ENCODE measurements around the gene ACBD6.
"Not testable (repeated sequence)": the region's sequence is repeated elsewhere in the genome, so short reads cannot be mapped to it uniquely, and the experiment has no call there.

Gene ACBD6

DNA sequence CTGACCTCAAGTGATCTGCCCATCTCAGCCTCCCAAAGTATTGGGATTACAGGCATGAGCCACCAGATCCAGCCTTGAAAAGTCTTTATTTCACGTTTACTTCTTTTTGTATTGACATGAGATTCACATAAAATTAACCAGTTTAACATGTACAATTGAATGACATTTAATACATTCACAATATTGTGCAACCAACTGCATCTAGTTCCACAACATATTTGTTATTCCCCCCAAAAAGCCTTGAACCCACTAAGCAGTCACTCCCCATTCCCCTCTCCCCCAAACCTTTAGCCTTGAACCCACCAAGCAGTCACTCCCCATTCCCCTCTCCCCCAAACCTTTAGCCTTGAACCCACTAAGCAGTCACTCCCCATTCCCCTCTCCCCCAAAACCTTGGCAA is 62.0 kb downstream of the ACBD6 start:
- Mint-ChIP-seq H3K27me3 (no peaks in the 10 kb centered on the region), H3K9me3 (peaks cover 15% of the 10 kb centered on the region), H3K4me1 (ENCODE audit: low read depth) (no peaks in the 10 kb centered on the region), H3K36me3 (ENCODE audit: low read depth) (peaks cover 22% of the 10 kb centered on the region), H3K4me3 (no peak overlapping the region), H3K27ac (no peak overlapping the region)
- intact Hi-C loops (cut with micrococcal nuclease), result no loop called here

DNA sequence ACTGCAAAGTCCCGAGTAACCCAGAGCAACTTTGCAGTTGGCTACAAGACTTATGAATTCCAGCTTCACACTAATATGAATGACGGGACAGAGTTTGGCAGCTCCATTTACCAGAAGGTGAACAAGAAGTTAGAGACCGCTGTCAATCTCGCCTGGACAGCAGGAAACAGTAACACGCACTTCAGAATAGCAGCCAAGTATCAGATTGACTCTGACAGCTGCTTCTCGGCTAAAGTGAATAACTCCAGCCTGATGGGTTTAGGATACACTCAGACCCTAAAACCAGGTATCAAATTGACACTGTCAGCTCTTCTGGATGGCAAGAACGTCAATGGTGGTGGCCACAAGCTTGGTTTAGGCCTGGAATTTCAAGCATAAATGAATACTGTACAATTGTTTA is 66.8 kb downstream of the ACBD6 start:
- H3K27ac Mint-ChIP-seq, result no peak overlapping the region
- no peak overlapping the region for H3K4me3 Mint-ChIP-seq
- intact Hi-C loops (cut with micrococcal nuclease), result no loop called here
- no peaks in the 10 kb centered on the region for H3K9me3 Mint-ChIP-seq
- H3K36me3 Mint-ChIP-seq (ENCODE audit: low read depth), result peaks cover 18% of the 10 kb centered on the region
- H3K27me3 Mint-ChIP-seq, result no peaks in the 10 kb centered on the region
- H3K4me1 Mint-ChIP-seq (ENCODE audit: low read depth), result no peaks in the 10 kb centered on the region

DNA sequence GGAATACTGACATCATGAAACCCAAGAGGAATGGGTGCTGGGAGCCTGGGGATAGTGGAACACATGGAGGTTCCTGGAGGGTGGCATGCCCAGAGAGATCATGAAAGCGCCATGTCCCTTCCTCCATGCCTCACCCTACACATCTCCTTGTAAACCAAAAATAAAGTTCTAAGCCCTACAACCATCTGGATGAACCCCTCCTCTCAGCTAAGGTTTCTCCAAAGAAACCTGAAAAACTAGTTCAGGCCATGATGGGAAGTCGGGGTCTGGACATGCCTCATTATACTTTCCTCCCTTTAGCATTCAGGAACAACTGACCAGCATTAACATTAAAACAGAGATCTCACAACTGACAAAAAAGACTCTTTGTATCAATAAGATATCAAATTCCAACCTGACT is 68.5 kb downstream of the ACBD6 start:
- Mint-ChIP-seq H3K4me3 (no peak overlapping the region), H3K9me3 (no peaks in the 10 kb centered on the region), H3K4me1 (ENCODE audit: low read depth) (peaks cover 5% of the 10 kb centered on the region), H3K36me3 (ENCODE audit: low read depth) (peaks cover 18% of the 10 kb centered on the region), H3K27me3 (no peaks in the 10 kb centered on the region), H3K27ac (no peak overlapping the region)
- intact Hi-C loops (cut with micrococcal nuclease), result no loop called here

GRCh38 chr1:180431683-180432082 is 70.7 kb downstream of the ACBD6 start:
- Mint-ChIP-seq H3K27me3 (no peaks in the 10 kb centered on the region), H3K27ac (no peak overlapping the region), H3K4me3 (no peak overlapping the region), H3K4me1 (ENCODE audit: low read depth) (peaks cover 12% of the 10 kb centered on the region), H3K36me3 (ENCODE audit: low read depth) (peaks cover 12% of the 10 kb centered on the region), H3K9me3 (no peaks in the 10 kb centered on the region)
- intact Hi-C loops (cut with micrococcal nuclease), result no loop called here

DNA sequence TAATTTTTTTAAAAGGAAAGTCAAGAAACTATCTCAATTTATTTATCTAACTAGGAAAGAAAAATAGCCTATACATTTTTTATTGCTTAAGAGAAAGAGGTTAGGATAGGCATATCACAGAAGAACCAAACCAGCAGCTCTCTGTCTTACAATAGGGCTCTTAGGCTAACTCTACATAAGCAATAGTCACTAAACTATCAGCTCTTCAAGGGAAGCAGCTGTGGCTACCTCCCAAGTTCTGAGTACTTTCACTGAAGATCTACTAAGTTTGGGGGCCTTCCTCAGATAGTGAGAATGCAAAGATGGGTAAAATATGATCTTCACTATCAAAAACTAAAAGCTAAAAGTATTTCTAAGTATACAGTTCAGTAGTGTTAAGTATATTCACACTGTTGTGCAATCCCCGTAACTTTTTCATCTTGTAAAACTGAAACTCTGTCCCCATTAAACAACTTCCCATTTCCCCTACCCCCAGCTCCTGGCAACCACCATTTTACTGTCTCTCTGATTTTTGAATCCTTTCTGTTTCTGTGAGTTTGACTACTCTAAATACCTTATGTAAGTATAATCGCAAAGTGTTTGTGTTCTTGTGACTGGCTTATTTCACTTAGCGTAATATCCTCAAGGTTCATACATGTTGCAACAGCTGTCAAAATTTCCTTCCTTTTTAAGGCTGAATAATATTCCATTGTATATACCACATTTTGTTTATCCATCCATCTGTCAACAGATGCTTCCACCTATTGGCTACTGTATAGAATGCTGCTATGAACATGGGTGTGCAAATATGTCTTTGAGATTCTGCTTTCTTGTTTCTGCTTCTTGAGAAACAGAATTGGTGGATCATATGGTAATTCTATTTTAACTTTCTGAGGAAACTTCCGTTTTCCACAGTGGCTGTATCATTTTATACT is 73.3 kb downstream of the ACBD6 start:
- H3K27ac Mint-ChIP-seq, result peak overlapping the region; percentile 73
- H3K9me3 Mint-ChIP-seq, result no peaks in the 10 kb centered on the region
- intact Hi-C loops (cut with micrococcal nuclease), result no loop called here
- H3K27me3 Mint-ChIP-seq, result no peaks in the 10 kb centered on the region
- peak overlapping the region; percentile 50 for H3K4me3 Mint-ChIP-seq
- no peaks in the 10 kb centered on the region for H3K36me3 Mint-ChIP-seq (ENCODE audit: low read depth)
- peaks cover 18% of the 10 kb centered on the region for H3K4me1 Mint-ChIP-seq (ENCODE audit: low read depth)

GRCh38 chr1:180425952-180426351 is 76.4 kb downstream of the ACBD6 start:
- no peak overlapping the region for H3K27ac Mint-ChIP-seq
- H3K4me1 Mint-ChIP-seq (ENCODE audit: low read depth), result peaks cover 18% of the 10 kb centered on the region
- H3K36me3 Mint-ChIP-seq (ENCODE audit: low read depth), result peaks cover 17% of the 10 kb centered on the region
- intact Hi-C loops (cut with micrococcal nuclease), result no loop called here
- no peaks in the 10 kb centered on the region for H3K27me3 Mint-ChIP-seq
- H3K4me3 Mint-ChIP-seq, result no peak overlapping the region
- H3K9me3 Mint-ChIP-seq, result peaks cover 9% of the 10 kb centered on the region

- Mint-ChIP-seq H3K9me3 (peaks cover 9% of the 10 kb centered on the region), H3K4me1 (ENCODE audit: low read depth) (peaks cover 18% of the 10 kb centered on the region), H3K36me3 (ENCODE audit: low read depth) (peaks cover 23% of the 10 kb centered on the region), H3K4me3 (no peak overlapping the region), H3K27me3 (no peaks in the 10 kb centered on the region), H3K27ac (no peak overlapping the region)
- intact Hi-C loops (cut with micrococcal nuclease), result no loop called here
These were observed 77.4 kb downstream of the ACBD6 start for GRCh38 chr1:180424848-180425457.

GRCh38 chr1:180421614-180422013 is 80.8 kb downstream of the ACBD6 start:
- Mint-ChIP-seq H3K4me3 (no peak overlapping the region), H3K9me3 (peaks cover 9% of the 10 kb centered on the region), H3K27ac (no peak overlapping the region), H3K27me3 (no peaks in the 10 kb centered on the region), H3K4me1 (ENCODE audit: low read depth) (peaks cover 6% of the 10 kb centered on the region), H3K36me3 (ENCODE audit: low read depth) (peaks cover 26% of the 10 kb centered on the region)
- intact Hi-C loops (cut with micrococcal nuclease), result no loop called here

GRCh38 chr1:180421145-180421544 is 81.2 kb downstream of the ACBD6 start:
- intact Hi-C loops (cut with micrococcal nuclease); H3K27ac Mint-ChIP-seq: not testable (repeated sequence)
- peaks cover 26% of the 10 kb centered on the region for H3K36me3 Mint-ChIP-seq (ENCODE audit: low read depth)

DNA sequence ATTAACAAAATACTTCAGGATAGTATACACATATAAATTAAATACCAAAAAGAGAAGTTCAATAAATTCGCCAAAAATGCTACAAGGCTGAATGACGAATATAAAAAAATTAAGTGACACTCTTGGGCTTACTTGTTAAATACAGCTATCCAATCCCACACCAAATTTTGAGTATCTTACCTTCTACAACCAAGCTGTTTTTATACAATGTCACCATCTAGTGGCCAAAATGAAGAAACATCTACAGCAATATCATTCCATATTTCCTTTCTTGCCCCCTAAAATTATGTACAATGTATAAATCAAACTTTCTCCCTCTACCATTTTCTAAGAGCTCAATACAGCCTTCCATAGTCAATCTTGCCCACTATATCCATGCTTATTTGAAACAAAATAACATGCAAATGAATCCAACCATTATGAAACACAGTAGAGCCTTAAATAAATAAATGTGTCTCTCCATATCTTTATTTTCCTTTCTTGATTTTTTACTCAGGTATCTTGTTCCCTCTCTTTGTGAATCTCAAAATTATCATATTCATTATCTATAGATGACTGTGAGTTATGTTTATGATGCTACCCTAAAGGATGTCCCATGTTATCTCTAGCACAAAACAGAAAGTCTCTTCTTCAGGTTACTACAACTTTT is 86.3 kb downstream of the ACBD6 start:
- Mint-ChIP-seq H3K36me3 (ENCODE audit: low read depth) (peaks cover 28% of the 10 kb centered on the region), H3K9me3 (no peaks in the 10 kb centered on the region)
- intact Hi-C loops (cut with micrococcal nuclease), result loop anchor here (1.0 to 5.0 kb wide), 3 partner anchors 61 to 229 kb away; no protein-coding TSS in a partner anchor

More at GRCh38 chr1:180421145-180421544, 81.2 kb downstream of the ACBD6 start:
- not testable (repeated sequence) for H3K4me3 Mint-ChIP-seq; H3K27me3 Mint-ChIP-seq; H3K4me1 Mint-ChIP-seq (ENCODE audit: low read depth); H3K9me3 Mint-ChIP-seq

GRCh38 chr1:180415236-180415848 is 87.0 kb downstream of the ACBD6 start:
- Mint-ChIP-seq H3K9me3 (no peaks in the 10 kb centered on the region), H3K27me3 (no peaks in the 10 kb centered on the region), H3K36me3 (ENCODE audit: low read depth) (peaks cover 24% of the 10 kb centered on the region), H3K4me3 (no peak overlapping the region), H3K27ac (peak overlapping the region; percentile 56), H3K4me1 (ENCODE audit: low read depth) (peaks cover 5% of the 10 kb centered on the region)
- intact Hi-C loops (cut with micrococcal nuclease), result loop anchor here (5.0 kb wide), 2 partner anchors 62 to 228 kb away; no protein-coding TSS in a partner anchor

More for the DNA sequence above, 86.3 kb downstream of the ACBD6 start:
- H3K27me3 Mint-ChIP-seq, result no peaks in the 10 kb centered on the region
- peaks cover 5% of the 10 kb centered on the region for H3K4me1 Mint-ChIP-seq (ENCODE audit: low read depth)
- no peak overlapping the region for H3K4me3 Mint-ChIP-seq
- no peak overlapping the region for H3K27ac Mint-ChIP-seq

DNA sequence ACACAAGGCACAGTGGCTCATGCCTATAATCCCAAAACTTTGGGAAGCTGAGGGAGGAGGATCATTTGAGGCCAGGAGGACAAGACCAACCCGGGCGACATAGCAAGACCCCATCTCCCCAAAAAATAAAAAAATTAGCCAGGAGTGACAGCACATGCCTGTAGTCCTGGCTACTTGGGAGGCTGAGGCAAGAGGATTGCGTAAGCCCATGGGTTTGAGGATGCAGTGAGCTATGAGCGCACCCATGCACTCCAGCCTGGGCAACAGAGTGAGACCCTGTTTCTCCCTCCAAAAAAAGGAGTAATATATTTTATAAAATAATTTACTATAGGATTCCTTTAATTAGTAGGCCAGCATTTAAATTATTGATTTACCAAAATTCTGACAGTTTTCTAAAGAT is 89.8 kb downstream of the ACBD6 start:
- Mint-ChIP-seq H3K27ac (no peak overlapping the region), H3K4me1 (ENCODE audit: low read depth) (peaks cover 5% of the 10 kb centered on the region), H3K9me3 (no peaks in the 10 kb centered on the region), H3K36me3 (ENCODE audit: low read depth) (peaks cover 18% of the 10 kb centered on the region), H3K27me3 (no peaks in the 10 kb centered on the region), H3K4me3 (no peak overlapping the region)
- intact Hi-C loops (cut with micrococcal nuclease), result no loop called here

GRCh38 chr1:180408128-180408527 is 94.2 kb downstream of the ACBD6 start:
- H3K4me1 Mint-ChIP-seq (ENCODE audit: low read depth); intact Hi-C loops (cut with micrococcal nuclease); H3K27me3 Mint-ChIP-seq: not testable (repeated sequence)

DNA sequence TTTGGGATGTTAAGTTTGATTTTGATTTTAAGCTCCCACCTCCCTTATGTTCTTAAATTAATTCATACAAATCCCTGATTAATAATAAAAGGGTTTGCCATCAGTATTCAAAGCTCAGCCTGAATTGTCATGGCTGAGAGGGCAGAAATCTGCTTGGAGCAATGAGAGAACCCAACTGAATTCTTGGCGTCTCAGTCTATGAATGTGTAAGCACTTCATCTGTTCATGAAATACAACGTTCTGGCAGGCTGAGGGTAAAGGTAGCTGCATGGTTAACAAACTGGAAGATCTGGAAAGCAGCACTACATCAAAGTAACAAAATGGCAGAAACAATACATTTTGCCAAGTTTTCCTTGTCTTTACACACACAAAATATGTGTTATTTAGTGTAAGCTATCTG is 95.3 kb downstream of the ACBD6 start:
- H3K4me1 Mint-ChIP-seq (ENCODE audit: low read depth), result peaks cover 19% of the 10 kb centered on the region
- no peaks in the 10 kb centered on the region for H3K9me3 Mint-ChIP-seq
- H3K27ac Mint-ChIP-seq, result no peak overlapping the region
- peaks cover 11% of the 10 kb centered on the region for H3K36me3 Mint-ChIP-seq (ENCODE audit: low read depth)
- intact Hi-C loops (cut with micrococcal nuclease), result no loop called here
- H3K4me3 Mint-ChIP-seq, result no peak overlapping the region
- H3K27me3 Mint-ChIP-seq, result no peaks in the 10 kb centered on the region

More at GRCh38 chr1:180408128-180408527, 94.2 kb downstream of the ACBD6 start:
- not testable (repeated sequence) for H3K4me3 Mint-ChIP-seq, H3K9me3 Mint-ChIP-seq, H3K27ac Mint-ChIP-seq
- peaks cover 22% of the 10 kb centered on the region for H3K36me3 Mint-ChIP-seq (ENCODE audit: low read depth)
